PFSK-1 (cell line): Measurements from ENCODE around the gene USP38.

ENCODE experiments used
- POLR2AphosphoS5 ChIP-seq: IDR thresholded peaks from 2 replicates; pipeline ENCODE4 v1.6.1; 2012; ENCODE audit warnings: low read depth, mild to moderate bottlenecking, control low read depth, low read length, moderate library complexity
- SIN3A ChIP-seq: IDR thresholded peaks from 2 replicates; pipeline ENCODE4 v1.6.1; 2012; ENCODE audit warnings: mild to moderate bottlenecking, low read length, moderate library complexity, borderline replicate concordance; ENCODE audit not compliant: insufficient read depth

DNA sequence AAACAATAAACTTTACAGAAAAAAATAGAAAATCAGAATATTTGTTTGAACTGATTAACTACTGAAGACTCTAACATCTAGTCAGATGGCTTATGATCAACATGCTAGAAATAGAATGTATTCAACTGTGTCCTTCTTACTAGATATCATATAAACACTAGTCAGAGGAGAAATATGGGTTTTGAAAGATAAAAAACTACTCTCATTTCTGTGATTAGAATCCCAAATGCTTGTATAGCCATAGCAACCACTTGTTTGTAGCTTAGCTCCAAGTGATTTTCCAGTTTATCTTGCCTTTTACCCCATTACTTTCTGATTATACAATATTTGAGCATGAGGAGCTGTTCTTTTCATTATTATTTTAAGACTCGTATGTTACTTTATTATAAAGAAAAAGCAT is 31.2 kb downstream of the USP38 start:
- TF ChIP-seq POLR2AphosphoS5 (no peak), SIN3A (no peak)
